GM12878 (cell line): Measurements from ENCODE around the gene SQSTM1. TPM values are rescaled to one million over a fixed set of nuclear protein-coding genes. Genes with fewer than 3 reads are reported as not detected.

Source experiments
- E4F1 ChIP-seq: fragments of 450-650 bp; IDR thresholded peaks from 2 replicates; pipeline ENCODE4 v1.6.1; 2018; ENCODE audit warnings: borderline replicate concordance, mild to moderate bottlenecking; ENCODE audit not compliant: partially characterized antibody
- EGR1 ChIP-seq, 2 experiments: IDR thresholded peaks; 1 replicate in 1 of 2; 2 replicates in 1 of 2; pipeline ENCODE4 v1.6.1; 2011 to 2012; ENCODE audit warnings: low read depth in 2 of 2, low read length in 2 of 2, borderline replicate concordance in 1 of 2, mild to moderate bottlenecking in 1 of 2, moderate library complexity in 1 of 2
- FOXK2 ChIP-seq: fragments of 450-650 bp; IDR thresholded peaks from 2 replicates; pipeline ENCODE4 v1.6.1; 2017; ENCODE audit warnings: mild to moderate bottlenecking, moderate library complexity
- FOXM1 ChIP-seq: IDR thresholded peaks from 2 replicates; pipeline ENCODE4 v1.6.1; 2012; ENCODE audit warnings: low read depth, mild to moderate bottlenecking, inconsistent platforms, low read length, moderate library complexity
- HCFC1 ChIP-seq: fragments of 150-350 bp; IDR thresholded peaks from 2 replicates; pipeline ENCODE4 v1.6.1; 2014; ENCODE audit warnings: low read length
- KLF5 ChIP-seq: fragments of 450-650 bp; IDR thresholded peaks from 2 replicates; pipeline ENCODE4 v1.6.1; 2014; ENCODE audit warnings: mild to moderate bottlenecking; ENCODE audit not compliant: partially characterized antibody
- MEF2A ChIP-seq: IDR thresholded peaks from 2 replicates; pipeline ENCODE4 v1.6.1; 2011; ENCODE audit warnings: low read depth, mild to moderate bottlenecking, low read length, moderate library complexity; ENCODE audit not compliant: insufficient read depth
- MTA3 ChIP-seq: IDR thresholded peaks from 2 replicates; pipeline ENCODE4 v1.6.1; 2012; ENCODE audit warnings: low read length, inconsistent platforms, borderline replicate concordance
- NR2C2 ChIP-seq: IDR thresholded peaks from 2 replicates; pipeline ENCODE4 v1.6.1; 2011; ENCODE audit warnings: borderline replicate concordance, low read depth; ENCODE audit not compliant: control insufficient read depth, insufficient read length
- PAX8 ChIP-seq: fragments of 450-650 bp; IDR thresholded peaks from 2 replicates; pipeline ENCODE4 v1.6.1; 2017; ENCODE audit warnings: mild to moderate bottlenecking, moderate library complexity
- PRDM15 ChIP-seq: fragments of 450-650 bp; formaldehyde crosslinking; IDR thresholded peaks from 2 replicates; pipeline ENCODE4 v1.4.0; 2020; ENCODE audit warnings: mild to moderate bottlenecking, moderate library complexity
- RELB ChIP-seq: fragments of 450-650 bp; IDR thresholded peaks from 2 replicates; pipeline ENCODE4 v1.6.1; 2017; ENCODE audit warnings: low read depth, mild to moderate bottlenecking, moderate library complexity
- RFX5 ChIP-seq: IDR thresholded peaks from 2 replicates; pipeline ENCODE4 v1.6.1; 2011; ENCODE audit warnings: low read depth, low read length, improper control_type of control experiment
- RUNX3 ChIP-seq: IDR thresholded peaks from 2 replicates; pipeline ENCODE4 v1.6.1; 2012; ENCODE audit warnings: low read length, inconsistent platforms
- YBX1 ChIP-seq: fragments of 450-650 bp; IDR thresholded peaks from 2 replicates; pipeline ENCODE4 v1.6.1; 2016; ENCODE audit warnings: antibody characterized with exemption
- YY1 ChIP-seq: IDR thresholded peaks from 2 replicates; pipeline ENCODE4 v1.6.1; 2011; ENCODE audit warnings: low read depth, mild to moderate bottlenecking, low read length
- ZNF687 ChIP-seq: fragments of 450-650 bp; IDR thresholded peaks from 2 replicates; pipeline ENCODE4 v1.6.1; 2017; ENCODE audit warnings: mild to moderate bottlenecking, moderate library complexity
- polyA plus RNA-seq, 11 experiments: library from polyadenylated mRNA; depleted of rRNA in 4 of 11; unstranded in 6 of 11; stranded (reverse) in 5 of 11; fragments of >200 nt; fragmentation: Nextera tagmentation in 4 of 11; fragmentation: Illumina TruSeq in 1 of 11; extraction: Ambion mirVana in 4 of 11; extraction: Trizol in 1 of 11; gene quantifications; 1 replicate in 1 of 11; 2 replicates in 10 of 11; pipeline versions ENCODE4 v1.2.1 to v1.2.3, GENCODE V29; 2011 to 2016; ENCODE audit warnings: inconsistent platforms in 2 of 11, missing spikeins in 2 of 11, low read depth in 1 of 11
- total RNA-seq, 4 experiments: library from RNA; depleted of rRNA in 3 of 4; stranded (reverse); fragments of >200 nt in 3 of 4; fragmentation: Illumina TruSeq in 1 of 4; extraction: Trizol in 1 of 4; gene quantifications; 2 replicates each; pipeline versions ENCODE4 v1.2.1 to v1.2.3, GENCODE V29; 2013 to 2021

SQSTM1 gene
- total and polyA plus RNA-seq, 10 of the 15 experiments (the other 5 are each of a cell fraction or from before 2014, with no cell fraction given): 6.3 to 138 (median 62.1) TPM

- TF ChIP-seq ZNF687 (peak; percentile 77), RELB (no peak), RFX5 (no peak), FOXK2 (no peak), PAX8 (no peak), MTA3 (no peak; the same call in 1 of the 2 replicates), HCFC1 (no peak; the same call in 1 of the 2 replicates), KLF5 (peak; percentile 58), YBX1 (no peak), YY1 (peak; percentile 47; the same call in 1 of the 2 replicates), MEF2A (no peak), FOXM1 (no peak), PRDM15 (CRISPR knock-in tag) (no peak), EGR1 (IDR thresholded peaks at IDR 0.05; ENCODE audit: borderline replicate concordance in 1 of 2, low read depth in 2 of 2, low read length in 2 of 2) (peak in 1 of 2 experiments; percentile 56; a peak in 1 of 3 replicates), NR2C2 (no peak), E4F1 (no peak), RUNX3 (peak; percentile 74)
Observed at GRCh38 chr5:179795863-179796833, 24.6 kb upstream of the SQSTM1 start (continued).
